Stimulated activated CD8-positive, alpha-beta memory T cell treated with anti-CD3 and anti-CD28 coated beads, Interleukin-7, amount 100 ng/mL, for 1 hour (primary cell): ENCODE measurements around the gene TFR2.

Source experiments
- DNase-seq, 2 donors: peaks; one replicate each; pipeline ENCODE4 v3.0.0-alpha.2; 2020; ENCODE audit warnings: low read depth in 2 of 2

The TFR2 gene

GRCh38 chr7:100654908-100655831, 13.8 kb upstream of the TFR2 start:
- DNase-seq, result no peak

GRCh38 chr7:100649826-100650565, 8.6 kb upstream of the TFR2 start:
- DNase-seq, result no peak

GRCh38 chr7:100642534-100642907, 1.2 kb upstream of the TFR2 start:
- no peak for DNase-seq

- DNase-seq, result no peak
These were observed 645 bp upstream of the TFR2 start for GRCh38 chr7:100641860-100642533.

- DNase-seq, result no peak
These were observed 573 bp downstream of the TFR2 start for GRCh38 chr7:100640517-100641440.

- no peak for DNase-seq
These were observed 1.3 kb downstream of the TFR2 start for GRCh38 chr7:100639995-100640516.

GRCh38 chr7:100632951-100633717, 8.2 kb downstream of the TFR2 start:
- DNase-seq, result peak in 1 of 2 donors; percentile 25

GRCh38 chr7:100630066-100630465, 11.3 kb downstream of the TFR2 start:
- no peak for DNase-seq

- DNase-seq, result no peak
These were observed 12.1 kb downstream of the TFR2 start for GRCh38 chr7:100629117-100629716.

- DNase-seq, result no peak
These were observed 14.2 kb downstream of the TFR2 start for GRCh38 chr7:100627238-100627549.

GRCh38 chr7:100626530-100627237, 14.7 kb downstream of the TFR2 start:
- peak; percentile 82 to 84 for DNase-seq

- DNase-seq, result no peak
These were observed 15.3 kb downstream of the TFR2 start for GRCh38 chr7:100626055-100626454.

GRCh38 chr7:100623951-100624824, 17.2 kb downstream of the TFR2 start:
- DNase-seq, result no peak

GRCh38 chr7:100621554-100621953, 19.8 kb downstream of the TFR2 start:
- no peak for DNase-seq

GRCh38 chr7:100620804-100621203, 20.5 kb downstream of the TFR2 start:
- DNase-seq, result no peak

- DNase-seq, result no peak
These were observed 21.1 kb downstream of the TFR2 start for GRCh38 chr7:100620239-100620638.

- no peak for DNase-seq
These were observed 27.0 kb downstream of the TFR2 start for GRCh38 chr7:100614308-100614861.
